ENCODE results near the gene DCANP1. TPM values are rescaled to one million over a fixed set of nuclear protein-coding genes. Genes with fewer than 3 reads are reported as not detected.

Gene DCANP1
- total and polyA plus RNA-seq, 9 of the 15 experiments (the other 6 are each of a cell fraction or from before 2014, with no cell fraction given), result not detected

GRCh38 chr5:135456238-135457099 lies 9.3 kb upstream of the DCANP1 start (continued):
- no peak for TF ChIP-seq TRIM25 (IDR thresholded peaks at IDR 0.05; ENCODE audit: borderline replicate concordance)
- TF ChIP-seq FOXA3 (CRISPR knock-in tag; conservative IDR thresholded peaks at IDR 0.05 in 1 of 2, IDR thresholded peaks at IDR 0.05 in 1 of 2), result 0 out of 4 replicates have a peak, but pooled peaks of 1 of the 2 experiments have one; percentile 72
- peak; percentile 48; the same call in 1 of the 2 replicates for TF ChIP-seq ZNF766 (CRISPR knock-in tag; conservative IDR thresholded peaks at IDR 0.05)
- TF ChIP-seq CBX3 (IDR thresholded peaks at IDR 0.05; ENCODE audit: borderline replicate concordance in 1 of 2, low read length in 2 of 2), result peak in 1 of 2 experiments; percentile 36; a peak in 2 of 3 replicates
- peak; percentile 79 for TF ChIP-seq MGA (IDR thresholded peaks at IDR 0.05)
- TF ChIP-seq ZNF282 (CRISPR knock-in tag; IDR thresholded peaks at IDR 0.05), result no peak
- peak; percentile 90 for TF ChIP-seq EP400 (IDR thresholded peaks at IDR 0.05)
- no peak for TF ChIP-seq RBBP5 (IDR thresholded peaks at IDR 0.05; ENCODE audit: borderline replicate concordance, insufficient read depth, low read length, poor library complexity, severe bottlenecking)
- TF ChIP-seq ZNF121 (CRISPR knock-in tag; conservative IDR thresholded peaks at IDR 0.05), result no peak
